Right lobe of liver (tissue), 4 donors: ENCODE data around the gene ENTR1.

Experiments used
- POLR2A ChIP-seq: fragments of 450-650 bp; IDR thresholded peaks from one replicate; pipeline ENCODE4 v1.6.1; 2017; ENCODE audit warnings: antibody characterized with exemption, mild to moderate bottlenecking
- TF ChIP-seq, protein P1 (sequence below), 4 donors: fragments of 200-600 bp in 3 of 4; fragments of 450-650 bp in 1 of 4; IDR thresholded peaks; one replicate each; pipeline versions ENCODE4 v1.5.1 to v1.8.0; 2016 to 2022; ENCODE audit warnings: antibody characterized with exemption in 4 of 4, mild to moderate bottlenecking in 2 of 4
- donor health status: DM: no; HTN: no; CAD: no.
- donor health status: DM: no; HTN: no; CAD: no.
- donor health status: DM: no; HTN: yes; CAD: no.

DNA sequence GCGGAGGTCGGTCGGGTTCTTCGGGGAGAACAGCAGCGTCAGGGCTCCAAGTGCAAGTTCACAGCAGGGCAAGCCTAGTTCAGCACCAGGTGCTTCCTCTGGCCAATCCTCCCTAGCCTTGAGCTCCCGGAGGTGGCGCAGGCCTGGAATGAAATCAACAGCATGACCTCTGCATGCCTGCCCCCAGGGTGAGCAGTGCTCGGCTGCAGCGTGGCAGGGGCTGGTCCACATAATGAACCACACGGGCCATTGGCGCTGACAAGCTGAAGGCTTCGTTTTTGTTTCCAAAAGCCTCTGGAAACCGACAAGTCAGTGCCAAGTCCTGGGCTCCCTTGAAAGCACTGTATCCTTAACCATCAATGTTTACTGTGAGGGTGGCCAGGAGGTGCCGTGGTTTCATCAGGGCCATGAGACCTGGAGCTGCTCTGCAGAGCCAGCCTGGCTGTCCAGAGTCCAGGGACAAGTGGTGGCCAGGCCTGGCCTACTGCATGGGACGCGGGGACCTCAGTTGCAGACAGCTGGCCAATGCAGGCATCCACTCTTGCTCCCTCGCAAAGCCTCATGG, 31.3 kb upstream of the ENTR1 start:
- TF ChIP-seq, protein P1, sequence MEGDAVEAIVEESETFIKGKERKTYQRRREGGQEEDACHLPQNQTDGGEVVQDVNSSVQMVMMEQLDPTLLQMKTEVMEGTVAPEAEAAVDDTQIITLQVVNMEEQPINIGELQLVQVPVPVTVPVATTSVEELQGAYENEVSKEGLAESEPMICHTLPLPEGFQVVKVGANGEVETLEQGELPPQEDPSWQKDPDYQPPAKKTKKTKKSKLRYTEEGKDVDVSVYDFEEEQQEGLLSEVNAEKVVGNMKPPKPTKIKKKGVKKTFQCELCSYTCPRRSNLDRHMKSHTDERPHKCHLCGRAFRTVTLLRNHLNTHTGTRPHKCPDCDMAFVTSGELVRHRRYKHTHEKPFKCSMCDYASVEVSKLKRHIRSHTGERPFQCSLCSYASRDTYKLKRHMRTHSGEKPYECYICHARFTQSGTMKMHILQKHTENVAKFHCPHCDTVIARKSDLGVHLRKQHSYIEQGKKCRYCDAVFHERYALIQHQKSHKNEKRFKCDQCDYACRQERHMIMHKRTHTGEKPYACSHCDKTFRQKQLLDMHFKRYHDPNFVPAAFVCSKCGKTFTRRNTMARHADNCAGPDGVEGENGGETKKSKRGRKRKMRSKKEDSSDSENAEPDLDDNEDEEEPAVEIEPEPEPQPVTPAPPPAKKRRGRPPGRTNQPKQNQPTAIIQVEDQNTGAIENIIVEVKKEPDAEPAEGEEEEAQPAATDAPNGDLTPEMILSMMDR (IDR thresholded peaks at IDR 0.05), result no peak
- peak; percentile 23 for TF ChIP-seq POLR2A
